CD4-positive, alpha-beta memory T cell (primary cell): ENCODE data around the gene TXNRD3. TPM values are rescaled to one million over a fixed set of nuclear protein-coding genes. Genes with fewer than 3 reads are reported as not detected.
A peak's percentile ranks its signal among the peaks of the same experiment; 100 is the strongest.
"Not testable (repeated sequence)": the region's sequence is repeated elsewhere in the genome, so short reads cannot be mapped to it uniquely, and the experiment has no call there.

Experiments
- CTCF ChIA-PET: fragments of 350-600 bp; sonication (Branson Sonifier 250); formaldehyde crosslinking; loops from one replicate; lab custom pipeline; 2021; ENCODE audit warnings: inconsistent platforms; ENCODE audit not compliant: partially characterized antibody; lab: Charles Lee
- POLR2A ChIA-PET: fragments of 350-600 bp; sonication (Branson Sonifier 250); formaldehyde crosslinking; loops from one replicate; lab custom pipeline; 2021; ENCODE audit not compliant: partially characterized antibody; lab: Charles Lee
- DNase-seq, 5 donors: peaks; one replicate each; pipeline versions ENCODE4 v3.0.0 to v3.0.0-alpha.2; 2020 to 2022; ENCODE audit warnings: mixed read lengths in 1 of 5
- H3K27ac ChIP-seq: one replicate; pipeline ENCODE4 v1.7.0; 2013; ENCODE audit warnings: low read depth, low read length
- H3K27me3 ChIP-seq: 2 replicates; pipeline ENCODE4 v1.7.0; 2013; ENCODE audit warnings: mild to moderate bottlenecking, low read length, moderate library complexity; ENCODE audit not compliant: insufficient read depth
- H3K36me3 ChIP-seq: 2 replicates; pipeline ENCODE4 v1.7.0; 2013; ENCODE audit warnings: mild to moderate bottlenecking, low read length, moderate library complexity; ENCODE audit not compliant: insufficient read depth
- H3K4me1 ChIP-seq: 2 replicates; pipeline ENCODE4 v1.7.0; 2013; ENCODE audit warnings: mild to moderate bottlenecking, low read length, moderate library complexity; ENCODE audit not compliant: insufficient read depth
- H3K4me3 ChIP-seq, 2 donors: one replicate each; pipeline ENCODE4 v1.7.0; 2013; ENCODE audit warnings: low read length in 2 of 2, mild to moderate bottlenecking in 1 of 2
- H3K9me3 ChIP-seq, 2 donors: one replicate each; pipeline ENCODE4 v1.7.0; 2013; ENCODE audit warnings: low read length in 2 of 2, control low read depth in 1 of 2; ENCODE audit not compliant: control insufficient read depth in 1 of 2
- H3K27ac Mint-ChIP-seq, 7 donors: one replicate each; pipeline ENCODE4 v1.8.0; 2020 to 2021; ENCODE audit warnings: mixed read lengths in 7 of 7, mild to moderate bottlenecking in 6 of 7, inconsistent platforms in 3 of 7, moderate library complexity in 3 of 7
- H3K27me3 Mint-ChIP-seq, 2 donors: one replicate each; pipeline ENCODE4 v1.8.0; 2020 to 2021; ENCODE audit warnings: mixed read lengths in 2 of 2
- H3K36me3 Mint-ChIP-seq, 2 donors: one replicate each; pipeline ENCODE4 v1.8.0; 2020 to 2021; ENCODE audit warnings: mixed read lengths in 2 of 2, inconsistent platforms in 1 of 2, mild to moderate bottlenecking in 1 of 2
- H3K4me1 Mint-ChIP-seq, 4 donors: one replicate each; pipeline ENCODE4 v1.8.0; 2020 to 2021; ENCODE audit warnings: mixed read lengths in 4 of 4, mild to moderate bottlenecking in 1 of 4
- H3K4me3 Mint-ChIP-seq, 8 donors: one replicate each; pipeline ENCODE4 v1.8.0; 2020 to 2021; ENCODE audit warnings: mixed read lengths in 8 of 8, mild to moderate bottlenecking in 7 of 8, moderate library complexity in 6 of 8, inconsistent platforms in 3 of 8
- H3K9me3 Mint-ChIP-seq, 8 donors: one replicate each; pipeline ENCODE4 v1.8.0; 2020 to 2021; ENCODE audit warnings: mixed read lengths in 8 of 8, mild to moderate bottlenecking in 5 of 8, inconsistent platforms in 3 of 8, moderate library complexity in 1 of 8
- intact Hi-C: fragments of 100-400 bp; cut with micrococcal nuclease; formaldehyde crosslinking; loops from one replicate; pipeline ENCODE4 v1.15.1; 2023
- polyA plus RNA-seq, 2 donors: library from polyadenylated mRNA; unstranded; fragments of 300-500 nt; fragmentation: Illumina TruSeq; gene quantifications; one replicate each; pipeline ENCODE4 v1.2.3, GENCODE V29; 2021
- total RNA-seq, 2 experiments: library from RNA; stranded (reverse); gene quantifications; one replicate each; pipeline ENCODE4 v1.2.3, GENCODE V29; 2021

Gene TXNRD3
- total and polyA plus RNA-seq, 4 experiments from 2014 or later, result 0.77 to 1.0 (median 0.92) TPM

DNA sequence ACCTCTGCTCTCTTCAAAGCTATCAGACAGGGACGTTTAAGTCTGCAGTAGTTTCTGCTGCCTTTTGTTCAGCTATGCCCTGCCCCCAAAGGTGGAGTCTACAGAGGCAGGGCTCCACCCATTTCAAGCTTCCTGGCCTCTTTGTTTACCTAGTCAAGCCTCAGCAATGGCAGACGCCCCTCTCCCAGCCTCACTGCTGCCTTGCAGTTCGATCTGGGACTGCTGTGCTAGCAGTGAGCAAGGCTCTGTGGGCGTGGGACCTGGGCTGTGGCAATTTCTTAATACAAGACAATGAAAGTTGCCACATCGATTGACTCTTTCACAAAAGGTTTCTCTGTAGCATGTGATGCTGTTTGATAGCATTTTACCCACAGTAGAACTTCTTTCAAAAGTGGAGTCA lies 63.4 kb downstream of the TXNRD3 start:
- H3K9me3 ChIP-seq, H3K27ac ChIP-seq, H3K36me3 Mint-ChIP-seq, DNase-seq, H3K27ac Mint-ChIP-seq, intact Hi-C loops, CTCF ChIA-PET, H3K4me1 ChIP-seq, H3K36me3 ChIP-seq, H3K4me3 Mint-ChIP-seq, H3K4me3 ChIP-seq, H3K27me3 ChIP-seq, H3K4me1 Mint-ChIP-seq, POLR2A ChIA-PET: not testable (repeated sequence)
- Mint-ChIP-seq H3K9me3 (peaks cover 0 to 27% (median 15%) of the 10 kb centered on the region in 8 donors), H3K27me3 (peaks cover 21 to 23% of the 10 kb centered on the region in 2 donors)

DNA sequence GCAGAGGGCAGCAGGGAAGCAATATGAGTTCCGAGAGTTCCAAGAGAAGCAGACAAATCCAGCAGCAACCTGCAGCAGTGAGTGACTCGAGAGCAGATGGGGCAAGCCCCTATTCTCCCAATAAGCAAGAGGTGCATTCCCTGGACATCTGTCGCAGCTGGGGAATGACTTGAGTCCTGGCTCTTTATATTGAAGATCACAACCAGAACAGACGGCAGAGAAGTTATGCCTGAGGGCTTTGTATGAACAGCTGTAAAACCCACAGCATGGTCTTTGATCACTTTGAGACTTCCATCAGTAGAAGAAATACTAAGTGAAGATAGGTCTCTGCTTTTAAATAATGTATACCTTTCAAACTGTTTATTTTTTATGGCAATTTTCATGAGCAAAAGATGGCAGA lies 72.6 kb downstream of the TXNRD3 start:
- H3K4me1 Mint-ChIP-seq, result no peaks in the 10 kb centered on the region
- intact Hi-C loops, result no loop called here
- H3K27ac Mint-ChIP-seq, result no peak overlapping the region

DNA sequence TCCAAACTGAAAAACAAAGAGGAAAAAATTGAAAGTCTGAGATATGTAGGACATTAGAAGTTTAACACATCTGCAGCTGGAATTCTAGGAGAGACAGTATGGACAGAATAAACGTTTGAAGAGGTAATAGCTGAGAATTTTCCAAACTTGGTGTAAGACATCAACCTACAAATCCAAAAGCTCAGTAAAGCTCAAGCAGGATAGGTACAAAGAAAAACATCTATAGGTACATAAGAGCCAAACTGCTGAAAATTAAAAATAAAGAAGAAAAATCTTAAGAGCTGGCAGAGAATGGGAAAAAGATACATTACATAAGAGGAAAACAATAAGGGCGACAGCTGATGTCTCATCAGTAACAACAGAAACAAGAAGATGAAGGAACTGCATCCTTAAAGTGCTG lies 73.4 kb downstream of the TXNRD3 start:
- H3K4me1 Mint-ChIP-seq, result no peaks in the 10 kb centered on the region
- no peak overlapping the region for H3K27ac Mint-ChIP-seq
- Histone ChIP-seq H3K36me3 (no peaks in the 10 kb centered on the region), H3K27ac (no peak overlapping the region), H3K9me3 (no peaks in the 10 kb centered on the region), H3K27me3 (no peaks in the 10 kb centered on the region), H3K4me3 (no peak overlapping the region), H3K4me1 (no peaks in the 10 kb centered on the region)
- POLR2A ChIA-PET, result no interaction called here
- H3K27me3 Mint-ChIP-seq, result peaks cover 7 to 10% of the 10 kb centered on the region in 2 donors
- H3K9me3 Mint-ChIP-seq, result peaks cover 0 to 3% (median 0%) of the 10 kb centered on the region in 8 donors
- no peaks in the 10 kb centered on the region for H3K36me3 Mint-ChIP-seq
- intact Hi-C loops, result no loop called here
- no peak overlapping the region for H3K4me3 Mint-ChIP-seq
- CTCF ChIA-PET, result no interaction called here
- no peak for DNase-seq

More for the DNA sequence above, 72.6 kb downstream of the TXNRD3 start:
- Mint-ChIP-seq H3K9me3 (peaks cover 0 to 7% (median 1%) of the 10 kb centered on the region in 8 donors), H3K36me3 (no peaks in the 10 kb centered on the region), H3K4me3 (no peak overlapping the region), H3K27me3 (peaks cover 9 to 10% of the 10 kb centered on the region in 2 donors)
- Histone ChIP-seq H3K27ac (no peak overlapping the region), H3K9me3 (no peaks in the 10 kb centered on the region), H3K27me3 (no peaks in the 10 kb centered on the region), H3K4me1 (no peaks in the 10 kb centered on the region), H3K36me3 (no peaks in the 10 kb centered on the region), H3K4me3 (no peak overlapping the region)
- no peak for DNase-seq
- ChIA-PET POLR2A (no interaction called here), CTCF (no interaction called here)

DNA sequence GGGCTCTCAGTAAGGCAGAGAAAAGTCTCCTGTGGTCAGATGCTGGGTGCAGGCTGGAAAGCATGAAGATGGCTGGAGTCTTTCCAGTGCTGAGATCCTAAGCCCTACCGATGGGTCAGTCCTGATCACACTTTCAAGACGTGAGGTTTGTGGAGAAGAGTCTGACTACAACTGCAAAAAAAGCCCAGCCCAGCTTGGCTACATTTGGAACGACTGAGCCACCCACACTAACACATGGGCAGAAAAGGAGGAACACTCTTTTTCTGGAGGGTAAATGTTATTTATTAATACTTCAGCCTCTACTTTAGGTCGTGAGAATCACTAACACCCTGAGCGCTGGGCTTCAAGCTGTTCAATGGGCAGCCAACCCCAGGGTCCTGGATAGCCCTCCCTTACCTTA lies 74.2 kb downstream of the TXNRD3 start:
- Histone ChIP-seq H3K4me3 (no peak overlapping the region), H3K9me3 (no peaks in the 10 kb centered on the region), H3K27me3 (no peaks in the 10 kb centered on the region), H3K36me3 (no peaks in the 10 kb centered on the region), H3K27ac (no peak overlapping the region), H3K4me1 (no peaks in the 10 kb centered on the region)
- intact Hi-C loops, result no loop called here
- Mint-ChIP-seq H3K9me3 (peaks cover 0 to 3% (median 0%) of the 10 kb centered on the region in 8 donors), H3K4me1 (no peaks in the 10 kb centered on the region), H3K36me3 (no peaks in the 10 kb centered on the region), H3K27ac (no peak overlapping the region), H3K27me3 (peaks cover 7 to 10% of the 10 kb centered on the region in 2 donors), H3K4me3 (peak overlapping the region in 1 of 8 donors; percentile 24)
- CTCF ChIA-PET, result no interaction called here
- no peak for DNase-seq
- POLR2A ChIA-PET, result no interaction called here

DNA sequence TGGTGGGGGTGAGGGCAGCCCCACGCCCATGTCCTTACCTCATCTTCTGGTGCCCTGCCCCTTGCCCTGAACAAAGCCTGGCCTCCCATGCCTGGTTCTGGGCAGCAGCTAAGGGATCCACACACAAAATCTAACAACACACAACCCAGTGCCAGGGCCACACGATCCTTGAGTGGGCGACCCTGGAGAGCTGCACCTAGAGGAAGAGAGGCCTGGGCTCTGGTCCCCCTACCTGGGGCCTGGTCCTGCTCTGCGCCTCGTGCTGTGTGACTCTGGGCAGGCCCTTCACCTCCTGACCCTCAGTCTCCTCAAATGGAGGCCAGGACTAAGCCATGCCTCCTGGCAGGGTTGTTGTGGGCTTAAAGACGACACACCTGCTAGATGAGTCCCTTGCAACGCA lies 76.2 kb downstream of the TXNRD3 start:
- intact Hi-C loops, result no loop called here
- Histone ChIP-seq H3K4me3 (no peak overlapping the region), H3K36me3 (no peaks in the 10 kb centered on the region), H3K27me3 (peaks cover 3% of the 10 kb centered on the region), H3K4me1 (no peaks in the 10 kb centered on the region), H3K9me3 (no peaks in the 10 kb centered on the region), H3K27ac (no peak overlapping the region)
- no peak for DNase-seq
- peaks cover 10 to 12% of the 10 kb centered on the region in 2 donors for H3K27me3 Mint-ChIP-seq
- CTCF ChIA-PET, result no interaction called here
- no peaks in the 10 kb centered on the region for H3K4me1 Mint-ChIP-seq
- no peak overlapping the region for H3K4me3 Mint-ChIP-seq
- peaks cover 0 to 2% (median 0%) of the 10 kb centered on the region in 8 donors for H3K9me3 Mint-ChIP-seq
- POLR2A ChIA-PET, result no interaction called here
- no peaks in the 10 kb centered on the region for H3K36me3 Mint-ChIP-seq
- no peak overlapping the region for H3K27ac Mint-ChIP-seq

DNA sequence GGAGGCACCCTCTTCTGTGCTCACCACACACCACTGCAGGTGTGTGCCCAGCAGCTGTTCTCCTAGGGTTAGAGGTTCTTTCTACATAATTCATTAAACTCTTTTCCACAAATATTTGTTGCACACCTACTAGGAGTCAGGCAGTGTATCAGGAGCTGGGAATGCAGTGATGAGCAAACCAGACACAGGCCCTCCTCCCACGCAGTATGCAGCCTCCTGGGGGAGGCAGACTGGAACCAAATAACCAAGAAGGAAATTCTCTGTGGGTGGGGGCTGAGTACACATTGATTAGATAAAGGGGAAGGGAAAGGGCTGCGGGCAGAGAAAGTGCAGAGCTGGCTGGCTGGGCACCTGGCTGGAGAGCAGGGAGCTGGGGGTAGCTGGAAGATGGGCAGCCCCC lies 77.7 kb downstream of the TXNRD3 start:
- Histone ChIP-seq H3K27ac (no peak overlapping the region), H3K27me3 (peaks cover 3% of the 10 kb centered on the region), H3K9me3 (no peaks in the 10 kb centered on the region), H3K4me3 (no peak overlapping the region), H3K4me1 (no peaks in the 10 kb centered on the region), H3K36me3 (no peaks in the 10 kb centered on the region)
- no peaks in the 10 kb centered on the region for H3K4me1 Mint-ChIP-seq
- intact Hi-C loops, result no loop called here
- ChIA-PET CTCF (no interaction called here), POLR2A (no interaction called here)
- H3K9me3 Mint-ChIP-seq, result peaks cover 0 to 2% (median 0%) of the 10 kb centered on the region in 8 donors
- H3K27me3 Mint-ChIP-seq, result peaks cover 12 to 15% of the 10 kb centered on the region in 2 donors
- no peak overlapping the region for H3K27ac Mint-ChIP-seq
- H3K36me3 Mint-ChIP-seq, result no peaks in the 10 kb centered on the region
- DNase-seq, result no peak
- H3K4me3 Mint-ChIP-seq, result no peak overlapping the region

DNA sequence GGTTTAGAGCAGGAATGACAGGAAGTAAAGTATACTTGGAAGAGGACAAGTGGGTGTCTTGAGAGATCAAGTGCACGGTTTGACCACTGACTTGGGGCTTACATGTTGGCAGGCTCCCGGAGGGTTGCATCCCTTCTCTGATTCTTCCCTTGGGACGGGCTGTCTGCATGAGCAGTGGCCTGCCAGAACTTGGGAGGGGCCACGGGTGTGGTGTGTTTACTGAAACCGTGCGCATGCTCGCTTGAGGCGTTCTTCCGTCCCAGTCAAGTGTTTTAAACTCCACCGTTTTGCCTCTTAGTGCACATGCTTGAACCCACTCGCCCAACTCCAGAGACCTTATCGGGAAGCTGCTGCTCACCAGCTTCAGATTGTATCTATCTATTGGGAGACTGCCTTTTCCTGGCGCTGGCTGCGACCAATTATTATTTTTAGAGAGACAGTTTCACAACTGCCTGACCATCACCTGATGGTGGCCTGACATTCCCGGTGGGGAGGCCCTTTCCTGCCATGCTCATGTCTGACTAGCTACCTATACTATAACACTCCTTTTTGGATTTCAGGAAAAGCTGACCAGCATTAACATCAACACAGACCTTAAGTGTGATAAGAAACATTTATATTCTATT lies 81.3 kb downstream of the TXNRD3 start:
- no peak for DNase-seq
- no peaks in the 10 kb centered on the region for H3K9me3 Mint-ChIP-seq
- no peaks in the 10 kb centered on the region for H3K4me1 Mint-ChIP-seq
- Histone ChIP-seq H3K36me3 (no peaks in the 10 kb centered on the region), H3K4me1 (no peaks in the 10 kb centered on the region), H3K4me3 (no peak overlapping the region), H3K27ac (no peak overlapping the region), H3K9me3 (no peaks in the 10 kb centered on the region), H3K27me3 (peaks cover 3% of the 10 kb centered on the region)
- CTCF ChIA-PET, result no interaction called here
- peaks cover 10 to 11% of the 10 kb centered on the region in 2 donors for H3K27me3 Mint-ChIP-seq
- H3K36me3 Mint-ChIP-seq, result no peaks in the 10 kb centered on the region
- H3K27ac Mint-ChIP-seq, result no peak overlapping the region
- POLR2A ChIA-PET, result no interaction called here
- no peak overlapping the region for H3K4me3 Mint-ChIP-seq
- intact Hi-C loops, result no loop called here
